Measurements from ENCODE around the gene SEMA4C.

Gene SEMA4C

GRCh38 chr2:96885432-96886347 lies 15.8 kb upstream of the SEMA4C start:
- 90% methylated on average over 23 of the region's 23 CpGs for WGBS
- Histone ChIP-seq H3K4me3 (ENCODE audit: insufficient read depth in 1 of 2, low read depth in 1 of 2, low read length in 2 of 2) (no peak overlapping the region), H3K27me3 (ENCODE audit: control insufficient read depth in 1 of 2, insufficient read depth in 1 of 2, low read length in 2 of 2) (peaks cover 24 to 29% of the 10 kb centered on the region in 2 experiments), H3K4ac (ENCODE audit: low read depth in 1 of 2, low read length in 2 of 2) (no peak overlapping the region), H3K23ac (ENCODE audit: low read length in 2 of 2) (no peak overlapping the region), H2AFZ (ENCODE audit: low read depth, low read length) (no peak overlapping the region), H2AK5ac (ENCODE audit: low read length, severe bottlenecking) (no peak overlapping the region), H4K91ac (ENCODE audit: low read length) (no peak overlapping the region), H3K9ac (ENCODE audit: low read length) (no peak overlapping the region), H3K36me3 (ENCODE audit: control insufficient read depth in 1 of 2, insufficient read depth in 2 of 2, low read depth in 1 of 2, low read length in 2 of 2) (no peaks in the 10 kb centered on the region), H3K4me1 (ENCODE audit: control insufficient read depth, insufficient read depth, low read depth, low read length) (peaks cover 1% of the 10 kb centered on the region), H2BK5ac (ENCODE audit: low read depth, low read length, poor library complexity, severe bottlenecking) (no peak overlapping the region), H3K9me3 (ENCODE audit: control insufficient read depth, low read length) (no peaks in the 10 kb centered on the region), H3K18ac (ENCODE audit: low read depth in 1 of 2, low read length in 2 of 2) (no peak overlapping the region), H3K4me2 (ENCODE audit: low read length, poor library complexity, severe bottlenecking) (no peak overlapping the region), H2BK120ac (ENCODE audit: low read depth, low read length) (no peak overlapping the region), H3K27ac (ENCODE audit: low read length, poor library complexity, severe bottlenecking) (no peak overlapping the region), H3K79me1 (replicated peaks; ENCODE audit: low read length, poor library complexity, severe bottlenecking) (no peaks in the 10 kb centered on the region), H2BK12ac (ENCODE audit: low read length in 2 of 2) (no peak overlapping the region), H3K14ac (ENCODE audit: low read length in 2 of 2) (no peak overlapping the region), H4K8ac (ENCODE audit: low read length) (peak overlapping the region; percentile 40), H2BK15ac (ENCODE audit: low read depth, poor library complexity, severe bottlenecking) (no peak overlapping the region)
- no peak for DNase-seq

- 88% methylated on average over 19 of the region's 19 CpGs for WGBS
- H3K18ac ChIP-seq (ENCODE audit: low read depth in 1 of 2, low read length in 2 of 2) = peak overlapping the region in 1 of 2 experiments; percentile 8
These were observed 14.6 kb upstream of the SEMA4C start for GRCh38 chr2:96884299-96885094.

DNA sequence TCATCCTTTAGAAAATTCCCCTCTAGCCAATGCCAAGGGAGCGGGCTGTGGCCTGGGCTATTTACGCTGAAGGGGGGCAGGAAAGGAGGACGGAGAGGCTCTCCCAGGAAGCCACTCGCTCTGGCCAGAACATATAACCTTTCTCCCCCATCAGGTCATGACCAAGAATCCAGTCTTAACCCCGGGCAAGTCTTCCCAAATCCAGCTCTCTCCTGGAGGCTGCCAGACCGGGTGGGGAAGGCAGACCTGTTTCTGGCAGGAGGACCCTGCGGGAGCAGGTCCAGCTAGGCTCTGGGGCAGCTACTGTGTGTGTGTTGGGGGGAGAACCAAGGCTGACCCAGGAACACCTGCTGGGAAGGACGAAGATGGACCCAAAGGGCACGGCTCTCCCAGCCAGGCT lies 13.4 kb upstream of the SEMA4C start:
- 82% methylated on average over 5 of the region's 9 CpGs for WGBS
- peaks cover 1% of the 10 kb centered on the region for H3K4me1 ChIP-seq (ENCODE audit: control insufficient read depth, insufficient read depth, low read depth, low read length)
- no peak for DNase-seq
- no peak overlapping the region for H4K8ac ChIP-seq (ENCODE audit: low read length)
- no peak overlapping the region for H3K9ac ChIP-seq (ENCODE audit: low read length)
- no peak overlapping the region for H3K23ac ChIP-seq (ENCODE audit: low read length in 2 of 2)
- H2BK12ac ChIP-seq (ENCODE audit: low read length in 2 of 2) = no peak overlapping the region
- H2BK5ac ChIP-seq (ENCODE audit: low read depth, low read length, poor library complexity, severe bottlenecking) = no peak overlapping the region
- no peaks in the 10 kb centered on the region for H3K36me3 ChIP-seq (ENCODE audit: control insufficient read depth in 1 of 2, insufficient read depth in 2 of 2, low read depth in 1 of 2, low read length in 2 of 2)
- no peak overlapping the region for H3K4me2 ChIP-seq (ENCODE audit: low read length, poor library complexity, severe bottlenecking)
- H3K27ac ChIP-seq (ENCODE audit: low read length, poor library complexity, severe bottlenecking) = no peak overlapping the region
- no peak overlapping the region for H3K18ac ChIP-seq (ENCODE audit: low read depth in 1 of 2, low read length in 2 of 2)
- H2AFZ ChIP-seq (ENCODE audit: low read depth, low read length) = no peak overlapping the region
- H2BK15ac ChIP-seq (ENCODE audit: low read depth, poor library complexity, severe bottlenecking) = no peak overlapping the region
- H4K91ac ChIP-seq (ENCODE audit: low read length) = peak overlapping the region; percentile 35
- no peak overlapping the region for H3K4me3 ChIP-seq (ENCODE audit: insufficient read depth in 1 of 2, low read depth in 1 of 2, low read length in 2 of 2)
- no peaks in the 10 kb centered on the region for H3K79me1 ChIP-seq (replicated peaks; ENCODE audit: low read length, poor library complexity, severe bottlenecking)
- H2AK5ac ChIP-seq (ENCODE audit: low read length, severe bottlenecking) = no peak overlapping the region
- no peaks in the 10 kb centered on the region for H3K9me3 ChIP-seq (ENCODE audit: control insufficient read depth, low read length)
- peaks cover 24 to 29% of the 10 kb centered on the region in 2 experiments for H3K27me3 ChIP-seq (ENCODE audit: control insufficient read depth in 1 of 2, insufficient read depth in 1 of 2, low read length in 2 of 2)
- H2BK120ac ChIP-seq (ENCODE audit: low read depth, low read length) = no peak overlapping the region
- peak overlapping the region in 1 of 2 experiments; percentile 14 for H3K14ac ChIP-seq (ENCODE audit: low read length in 2 of 2)
- H3K4ac ChIP-seq (ENCODE audit: low read depth in 1 of 2, low read length in 2 of 2) = no peak overlapping the region

More at GRCh38 chr2:96884299-96885094, 14.6 kb upstream of the SEMA4C start:
- no peak overlapping the region for H2BK15ac ChIP-seq (ENCODE audit: low read depth, poor library complexity, severe bottlenecking)
- peaks cover 1% of the 10 kb centered on the region for H3K4me1 ChIP-seq (ENCODE audit: control insufficient read depth, insufficient read depth, low read depth, low read length)
- H3K36me3 ChIP-seq (ENCODE audit: control insufficient read depth in 1 of 2, insufficient read depth in 2 of 2, low read depth in 1 of 2, low read length in 2 of 2) = no peaks in the 10 kb centered on the region
- H2BK120ac ChIP-seq (ENCODE audit: low read depth, low read length) = no peak overlapping the region
- no peak overlapping the region for H2AFZ ChIP-seq (ENCODE audit: low read depth, low read length)
- no peak overlapping the region for H3K4me2 ChIP-seq (ENCODE audit: low read length, poor library complexity, severe bottlenecking)
- no peak overlapping the region for H2AK5ac ChIP-seq (ENCODE audit: low read length, severe bottlenecking)
- H3K27ac ChIP-seq (ENCODE audit: low read length, poor library complexity, severe bottlenecking) = no peak overlapping the region
- H3K79me1 ChIP-seq (replicated peaks; ENCODE audit: low read length, poor library complexity, severe bottlenecking) = no peaks in the 10 kb centered on the region
- peak overlapping the region in 1 of 2 experiments; percentile 24 for H3K4ac ChIP-seq (ENCODE audit: low read depth in 1 of 2, low read length in 2 of 2)
- DNase-seq = no peak
- H2BK12ac ChIP-seq (ENCODE audit: low read length in 2 of 2) = no peak overlapping the region
- no peaks in the 10 kb centered on the region for H3K9me3 ChIP-seq (ENCODE audit: control insufficient read depth, low read length)
- peaks cover 24 to 29% of the 10 kb centered on the region in 2 experiments for H3K27me3 ChIP-seq (ENCODE audit: control insufficient read depth in 1 of 2, insufficient read depth in 1 of 2, low read length in 2 of 2)
- no peak overlapping the region for H2BK5ac ChIP-seq (ENCODE audit: low read depth, low read length, poor library complexity, severe bottlenecking)
- H3K23ac ChIP-seq (ENCODE audit: low read length in 2 of 2) = no peak overlapping the region
- H3K14ac ChIP-seq (ENCODE audit: low read length in 2 of 2) = no peak overlapping the region
- H3K4me3 ChIP-seq (ENCODE audit: insufficient read depth in 1 of 2, low read depth in 1 of 2, low read length in 2 of 2) = no peak overlapping the region
- no peak overlapping the region for H3K9ac ChIP-seq (ENCODE audit: low read length)
- no peak overlapping the region for H4K8ac ChIP-seq (ENCODE audit: low read length)
- peak overlapping the region; percentile 22 for H4K91ac ChIP-seq (ENCODE audit: low read length)

DNA sequence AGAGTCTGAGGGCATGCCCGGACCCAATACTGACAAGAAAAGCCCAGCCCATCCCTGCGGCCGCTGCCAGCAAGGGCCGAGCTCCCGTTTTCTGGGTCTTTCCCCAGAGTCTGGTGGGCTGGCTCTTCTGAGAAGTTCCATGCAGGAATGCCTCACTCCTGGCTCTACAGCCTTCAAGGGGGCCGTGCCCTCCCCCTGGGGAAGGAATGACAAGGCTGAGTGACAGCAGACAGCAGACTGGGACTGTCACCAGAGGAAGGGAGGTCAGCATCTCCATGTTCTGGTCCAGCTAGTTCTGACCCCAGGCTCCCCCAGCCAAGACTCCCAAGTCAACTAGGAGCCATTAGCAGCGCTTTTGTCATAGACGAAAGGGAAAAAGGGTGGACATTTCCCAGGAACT lies 13.0 kb upstream of the SEMA4C start:
- no peaks in the 10 kb centered on the region for H3K9me3 ChIP-seq (ENCODE audit: control insufficient read depth, low read length)
- DNase-seq = no peak
- H4K91ac ChIP-seq (ENCODE audit: low read length) = no peak overlapping the region
- H3K36me3 ChIP-seq (ENCODE audit: control insufficient read depth in 1 of 2, insufficient read depth in 2 of 2, low read depth in 1 of 2, low read length in 2 of 2) = no peaks in the 10 kb centered on the region
- H3K14ac ChIP-seq (ENCODE audit: low read length in 2 of 2) = no peak overlapping the region
- no peak overlapping the region for H2BK5ac ChIP-seq (ENCODE audit: low read depth, low read length, poor library complexity, severe bottlenecking)
- H2BK120ac ChIP-seq (ENCODE audit: low read depth, low read length) = no peak overlapping the region
- H2AK5ac ChIP-seq (ENCODE audit: low read length, severe bottlenecking) = no peak overlapping the region
- H2AFZ ChIP-seq (ENCODE audit: low read depth, low read length) = no peak overlapping the region
- H3K4me3 ChIP-seq (ENCODE audit: insufficient read depth in 1 of 2, low read depth in 1 of 2, low read length in 2 of 2) = no peak overlapping the region
- H3K23ac ChIP-seq (ENCODE audit: low read length in 2 of 2) = no peak overlapping the region
- H3K27ac ChIP-seq (ENCODE audit: low read length, poor library complexity, severe bottlenecking) = no peak overlapping the region
- no peak overlapping the region for H2BK12ac ChIP-seq (ENCODE audit: low read length in 2 of 2)
- peaks cover 1% of the 10 kb centered on the region for H3K4me1 ChIP-seq (ENCODE audit: control insufficient read depth, insufficient read depth, low read depth, low read length)
- no peak overlapping the region for H2BK15ac ChIP-seq (ENCODE audit: low read depth, poor library complexity, severe bottlenecking)
- H3K9ac ChIP-seq (ENCODE audit: low read length) = no peak overlapping the region
- no peak overlapping the region for H4K8ac ChIP-seq (ENCODE audit: low read length)
- 82% methylated on average over 8 of the region's 8 CpGs for WGBS
- H3K4ac ChIP-seq (ENCODE audit: low read depth in 1 of 2, low read length in 2 of 2) = no peak overlapping the region
- H3K18ac ChIP-seq (ENCODE audit: low read depth in 1 of 2, low read length in 2 of 2) = no peak overlapping the region
- peaks cover 24 to 29% of the 10 kb centered on the region in 2 experiments for H3K27me3 ChIP-seq (ENCODE audit: control insufficient read depth in 1 of 2, insufficient read depth in 1 of 2, low read length in 2 of 2)
- H3K4me2 ChIP-seq (ENCODE audit: low read length, poor library complexity, severe bottlenecking) = no peak overlapping the region
- H3K79me1 ChIP-seq (replicated peaks; ENCODE audit: low read length, poor library complexity, severe bottlenecking) = no peaks in the 10 kb centered on the region
